ENCODE measurements around the gene DLG1. TPM values are rescaled to one million over a fixed set of nuclear protein-coding genes. Genes with fewer than 3 reads are reported as not detected.

DLG1 gene
- total RNA-seq, 1 experiment from 2014 or later = 90.2 TPM

DNA sequence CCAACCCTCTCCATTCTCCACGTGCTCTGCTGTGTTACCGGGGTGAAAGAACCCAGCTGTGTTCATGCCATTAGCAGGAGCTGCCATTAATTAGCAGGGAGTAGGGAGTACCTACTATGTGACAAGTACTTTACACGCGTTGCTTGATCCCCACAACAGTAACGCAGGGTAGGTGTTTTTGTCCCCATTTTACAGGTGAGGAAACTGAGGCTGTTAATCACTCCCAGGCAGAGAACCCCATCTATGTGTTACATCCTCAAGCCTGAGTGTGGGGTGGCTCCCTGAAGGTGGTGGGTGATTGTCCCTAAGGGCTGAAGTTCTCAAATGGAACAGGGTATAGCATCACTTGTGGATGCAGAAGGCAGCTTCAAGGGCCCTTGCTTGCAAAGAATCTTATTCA, 291.6 kb downstream of the DLG1 start:
- Histone ChIP-seq H3K27me3 (ENCODE audit: control insufficient read depth, insufficient read depth, low read length) (no peaks in the 10 kb centered on the region), H3K27ac (ENCODE audit: low read length) (no peak overlapping the region), H3K9me3 (ENCODE audit: control insufficient read depth, insufficient read depth, low read depth, low read length) (no peaks in the 10 kb centered on the region), H3K36me3 (ENCODE audit: control insufficient read depth, insufficient read depth, low read length) (no peaks in the 10 kb centered on the region), H3K4me3 (ENCODE audit: low read depth in 2 of 2, low read length in 2 of 2) (no peak overlapping the region), H3K4me1 (ENCODE audit: control insufficient read depth, insufficient read depth, low read length) (peaks cover 10% of the 10 kb centered on the region)
- no peak for ATAC-seq
- DNase-seq (ENCODE audit: low read depth, low spot score) = no peak
- intact Hi-C loops (cut with micrococcal nuclease; ENCODE audit: unreplicated experiment) = no loop called here
- POLR2A ChIA-PET = no interaction called here
- in situ Hi-C loops (cut with HindIII; ENCODE audit: low pct_unique_long_range_greater_than_20kb, low sequenced_read_pairs) = no loop called here
- no TSS peak for BruUV-seq (replicated peaks)
- CTCF ChIA-PET = interaction anchor here (0.5 kb wide), 1 partner anchor 754 kb away, joined by 4 read pairs; no protein-coding TSS in a partner anchor
- no peak for TF ChIP-seq POLR2AphosphoS5 (IDR thresholded peaks at IDR 0.05; ENCODE audit: low read depth, low read length)
- TF ChIP-seq, protein P1, sequence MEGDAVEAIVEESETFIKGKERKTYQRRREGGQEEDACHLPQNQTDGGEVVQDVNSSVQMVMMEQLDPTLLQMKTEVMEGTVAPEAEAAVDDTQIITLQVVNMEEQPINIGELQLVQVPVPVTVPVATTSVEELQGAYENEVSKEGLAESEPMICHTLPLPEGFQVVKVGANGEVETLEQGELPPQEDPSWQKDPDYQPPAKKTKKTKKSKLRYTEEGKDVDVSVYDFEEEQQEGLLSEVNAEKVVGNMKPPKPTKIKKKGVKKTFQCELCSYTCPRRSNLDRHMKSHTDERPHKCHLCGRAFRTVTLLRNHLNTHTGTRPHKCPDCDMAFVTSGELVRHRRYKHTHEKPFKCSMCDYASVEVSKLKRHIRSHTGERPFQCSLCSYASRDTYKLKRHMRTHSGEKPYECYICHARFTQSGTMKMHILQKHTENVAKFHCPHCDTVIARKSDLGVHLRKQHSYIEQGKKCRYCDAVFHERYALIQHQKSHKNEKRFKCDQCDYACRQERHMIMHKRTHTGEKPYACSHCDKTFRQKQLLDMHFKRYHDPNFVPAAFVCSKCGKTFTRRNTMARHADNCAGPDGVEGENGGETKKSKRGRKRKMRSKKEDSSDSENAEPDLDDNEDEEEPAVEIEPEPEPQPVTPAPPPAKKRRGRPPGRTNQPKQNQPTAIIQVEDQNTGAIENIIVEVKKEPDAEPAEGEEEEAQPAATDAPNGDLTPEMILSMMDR (IDR thresholded peaks at IDR 0.05) = no peak
- no peak for TF ChIP-seq SIN3A (IDR thresholded peaks at IDR 0.05; ENCODE audit: borderline replicate concordance, insufficient read depth, low read depth, low read length)
- TF ChIP-seq, protein P2, sequence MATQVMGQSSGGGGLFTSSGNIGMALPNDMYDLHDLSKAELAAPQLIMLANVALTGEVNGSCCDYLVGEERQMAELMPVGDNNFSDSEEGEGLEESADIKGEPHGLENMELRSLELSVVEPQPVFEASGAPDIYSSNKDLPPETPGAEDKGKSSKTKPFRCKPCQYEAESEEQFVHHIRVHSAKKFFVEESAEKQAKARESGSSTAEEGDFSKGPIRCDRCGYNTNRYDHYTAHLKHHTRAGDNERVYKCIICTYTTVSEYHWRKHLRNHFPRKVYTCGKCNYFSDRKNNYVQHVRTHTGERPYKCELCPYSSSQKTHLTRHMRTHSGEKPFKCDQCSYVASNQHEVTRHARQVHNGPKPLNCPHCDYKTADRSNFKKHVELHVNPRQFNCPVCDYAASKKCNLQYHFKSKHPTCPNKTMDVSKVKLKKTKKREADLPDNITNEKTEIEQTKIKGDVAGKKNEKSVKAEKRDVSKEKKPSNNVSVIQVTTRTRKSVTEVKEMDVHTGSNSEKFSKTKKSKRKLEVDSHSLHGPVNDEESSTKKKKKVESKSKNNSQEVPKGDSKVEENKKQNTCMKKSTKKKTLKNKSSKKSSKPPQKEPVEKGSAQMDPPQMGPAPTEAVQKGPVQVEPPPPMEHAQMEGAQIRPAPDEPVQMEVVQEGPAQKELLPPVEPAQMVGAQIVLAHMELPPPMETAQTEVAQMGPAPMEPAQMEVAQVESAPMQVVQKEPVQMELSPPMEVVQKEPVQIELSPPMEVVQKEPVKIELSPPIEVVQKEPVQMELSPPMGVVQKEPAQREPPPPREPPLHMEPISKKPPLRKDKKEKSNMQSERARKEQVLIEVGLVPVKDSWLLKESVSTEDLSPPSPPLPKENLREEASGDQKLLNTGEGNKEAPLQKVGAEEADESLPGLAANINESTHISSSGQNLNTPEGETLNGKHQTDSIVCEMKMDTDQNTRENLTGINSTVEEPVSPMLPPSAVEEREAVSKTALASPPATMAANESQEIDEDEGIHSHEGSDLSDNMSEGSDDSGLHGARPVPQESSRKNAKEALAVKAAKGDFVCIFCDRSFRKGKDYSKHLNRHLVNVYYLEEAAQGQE (IDR thresholded peaks at IDR 0.05; ENCODE audit: insufficient read depth in 1 of 2, low read depth in 2 of 2, low read length in 1 of 2) = no peak
- no peak for TF ChIP-seq TCF7L2 (IDR thresholded peaks at IDR 0.05; ENCODE audit: low read depth, low read length)

DNA sequence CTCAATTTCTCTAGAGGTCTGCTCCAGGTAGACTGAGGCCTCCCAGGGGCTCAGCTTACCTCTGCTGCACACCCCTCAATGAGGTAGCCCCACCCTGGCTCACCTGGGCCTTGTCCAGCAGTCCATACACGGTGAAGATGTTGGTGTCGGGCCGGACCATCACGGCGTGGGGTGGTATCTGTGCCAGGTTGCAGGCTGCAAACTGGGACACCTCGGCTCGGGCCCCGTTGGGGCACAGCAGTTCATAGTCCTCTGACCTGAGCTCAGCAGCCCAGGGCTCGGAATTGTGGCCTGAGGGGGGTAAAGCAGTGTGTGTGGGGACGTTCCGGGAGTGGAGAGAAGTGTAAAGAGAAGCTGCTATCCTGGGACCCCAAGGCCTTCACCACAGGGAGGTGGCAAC, 292.0 kb downstream of the DLG1 start:
- DNase-seq (ENCODE audit: low read depth, low spot score) (no peak), ATAC-seq (no peak)
- intact Hi-C loops (cut with micrococcal nuclease; ENCODE audit: unreplicated experiment) (no loop called here), in situ Hi-C loops (cut with HindIII; ENCODE audit: low pct_unique_long_range_greater_than_20kb, low sequenced_read_pairs) (no loop called here)
- no TSS peak for BruUV-seq (replicated peaks)
- no peaks in the 10 kb centered on the region for H3K9me3 ChIP-seq (ENCODE audit: control insufficient read depth, insufficient read depth, low read depth, low read length)
- H3K36me3 ChIP-seq (ENCODE audit: control insufficient read depth, insufficient read depth, low read length) = no peaks in the 10 kb centered on the region
- H3K27me3 ChIP-seq (ENCODE audit: control insufficient read depth, insufficient read depth, low read length) = no peaks in the 10 kb centered on the region
- no peak overlapping the region for H3K4me3 ChIP-seq (ENCODE audit: low read depth in 2 of 2, low read length in 2 of 2)
- CTCF ChIA-PET = no interaction called here
- H3K4me1 ChIP-seq (ENCODE audit: control insufficient read depth, insufficient read depth, low read length) = peaks cover 12% of the 10 kb centered on the region
- POLR2A ChIA-PET = no interaction called here
- TF ChIP-seq SIN3A (IDR thresholded peaks at IDR 0.05; ENCODE audit: borderline replicate concordance, insufficient read depth, low read depth, low read length) (no peak), POLR2AphosphoS5 (IDR thresholded peaks at IDR 0.05; ENCODE audit: low read depth, low read length) (no peak)
- TF ChIP-seq, protein P2 (IDR thresholded peaks at IDR 0.05; ENCODE audit: insufficient read depth in 1 of 2, low read depth in 2 of 2, low read length in 1 of 2) = no peak
- no peak overlapping the region for H3K27ac ChIP-seq (ENCODE audit: low read length)
